HG02870 (cell line): ENCODE data around the gene AGO4.
A peak's percentile ranks its signal among the peaks of the same experiment; 100 is the strongest.

Experiments used
- ATAC-seq: cut with Tn5 transposase; IDR thresholded peaks from one replicate; pipeline ENCODE4 v1.9.1; 2021; ENCODE audit warnings: mild to moderate bottlenecking, moderate library complexity; ENCODE audit not compliant: unreplicated experiment

AGO4 gene

DNA sequence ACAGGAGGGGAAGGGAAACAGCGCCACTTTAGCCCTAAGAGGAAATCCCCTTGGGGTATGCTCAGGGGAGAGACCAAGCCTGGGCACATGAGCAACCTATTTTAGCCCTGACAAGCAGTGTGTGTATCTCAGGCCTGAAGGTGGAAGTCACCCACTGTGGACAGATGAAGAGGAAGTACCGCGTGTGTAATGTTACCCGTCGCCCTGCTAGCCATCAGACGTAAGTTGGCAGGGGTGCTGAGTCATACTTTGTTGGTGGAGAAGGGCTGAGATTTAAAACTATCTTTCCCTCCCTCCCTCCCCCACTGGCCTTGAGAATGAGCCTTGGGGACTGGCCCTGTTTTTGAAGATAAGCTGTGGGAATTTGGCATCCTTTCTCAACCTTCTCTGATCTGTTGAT lies 86.4 kb downstream of the AGO4 start:
- peak; percentile 58 for ATAC-seq

DNA sequence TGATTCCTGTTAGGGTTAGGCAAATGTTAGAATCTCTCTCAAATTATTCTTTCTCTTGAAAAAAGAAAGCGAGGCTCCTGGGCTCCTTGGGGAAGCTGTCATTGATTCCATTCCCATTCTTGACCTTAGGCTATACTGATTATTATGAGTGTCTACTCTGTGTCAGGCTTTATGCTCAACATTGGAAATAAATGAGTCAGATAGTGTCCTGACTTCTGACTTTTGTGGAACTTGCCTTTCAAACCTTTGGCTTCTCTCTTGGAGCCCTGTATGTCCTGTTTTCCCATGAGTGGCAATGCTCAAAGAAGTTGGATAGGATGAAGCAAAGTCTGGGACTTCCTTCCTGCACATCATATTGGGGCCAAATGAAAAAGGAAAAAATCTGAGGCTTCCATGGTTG lies 86.8 kb downstream of the AGO4 start:
- no peak for ATAC-seq

DNA sequence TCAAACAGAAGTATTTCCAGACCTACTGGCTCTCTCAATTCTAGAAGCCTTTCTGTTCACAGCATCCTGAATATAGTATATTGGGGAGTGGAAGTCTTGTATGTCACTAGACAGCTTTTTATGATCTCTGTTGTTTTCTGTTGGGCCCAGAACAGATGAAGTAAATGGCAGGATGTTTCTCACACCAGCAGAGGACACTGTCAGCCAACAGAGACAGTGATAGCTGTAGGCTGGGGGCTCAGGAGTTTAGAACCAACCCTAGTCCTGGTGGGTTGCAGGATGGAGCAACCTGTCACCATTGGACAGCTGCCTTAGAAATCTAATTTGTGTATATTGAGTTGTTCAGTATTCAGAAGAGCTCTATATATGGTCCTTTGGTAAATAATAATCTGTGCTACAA lies 92.1 kb downstream of the AGO4 start:
- no peak for ATAC-seq

DNA sequence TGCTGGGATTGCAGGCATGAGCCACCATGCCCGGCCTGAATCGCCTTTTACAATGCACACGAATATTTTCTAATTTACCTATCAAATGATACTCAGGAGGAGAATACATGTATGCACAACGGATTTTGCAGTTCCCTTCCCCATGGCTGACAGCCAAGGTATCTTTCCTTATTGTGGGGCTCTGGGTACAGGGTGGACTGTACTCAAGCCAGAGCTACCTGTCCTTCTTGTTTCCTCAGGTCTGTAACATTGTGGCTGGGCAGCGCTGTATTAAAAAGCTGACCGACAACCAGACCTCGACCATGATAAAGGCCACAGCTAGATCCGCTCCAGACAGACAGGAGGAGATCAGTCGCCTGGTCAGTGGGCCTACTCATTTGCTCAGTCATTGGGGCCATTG lies 93.4 kb downstream of the AGO4 start:
- ATAC-seq: no peak

DNA sequence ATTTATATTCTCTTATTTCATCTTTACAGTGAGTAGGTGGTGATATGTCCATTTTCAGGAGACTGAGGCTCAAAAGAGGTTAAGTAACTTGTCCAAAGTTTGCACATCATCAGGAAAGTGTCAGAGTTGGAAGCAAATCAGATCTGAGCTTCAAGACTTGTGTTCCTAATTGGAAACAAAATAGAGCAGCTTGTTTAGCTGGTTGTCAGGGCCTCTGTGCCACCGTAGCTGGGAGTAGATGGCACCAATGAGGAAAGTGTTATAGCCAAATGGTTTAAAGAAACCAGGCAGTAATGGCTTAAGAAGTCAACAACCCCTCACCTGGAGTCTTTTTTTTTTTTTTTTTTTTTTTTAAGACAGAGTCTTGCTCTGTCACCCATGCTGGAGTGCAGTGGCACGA lies 94.9 kb downstream of the AGO4 start:
- ATAC-seq: no peak
